ENCODE measurements around the gene ARRDC3. TPM values are rescaled to one million over a fixed set of nuclear protein-coding genes. Genes with fewer than 3 reads are reported as not detected.

ARRDC3 gene
- total and polyA plus RNA-seq, 10 of the 15 experiments (the other 5 are each of a cell fraction or from before 2014, with no cell fraction given) = 2.3 to 14.0 (median 8.6) TPM

- RAD21 ChIA-PET (ENCODE audit: unreplicated experiment) = interaction anchor here (0.5 kb wide), 1 partner anchor 15 kb away, joined by 3 read pairs; no protein-coding TSS in a partner anchor
- POLR2A ChIA-PET = no interaction called here
- TF ChIP-seq JUNB (IDR thresholded peaks at IDR 0.05) = no peak
- no peak for TF ChIP-seq CTCF (IDR thresholded peaks at IDR 0.05 in 2 of 3, conservative IDR thresholded peaks at IDR 0.05 in 1 of 3; ENCODE audit: control insufficient read depth in 2 of 3, extremely low read depth in 1 of 3, insufficient read depth in 1 of 3, low read depth in 3 of 3, low read length in 3 of 3)
- TF ChIP-seq NFYA (IDR thresholded peaks at IDR 0.05; ENCODE audit: borderline replicate concordance, low read depth, low read length) = no peak
- no peak for TF ChIP-seq NBN (IDR thresholded peaks at IDR 0.05)
- H3K79me2 ChIP-seq (ENCODE audit: control insufficient read depth, insufficient read depth, low read length) = no peaks in the 10 kb centered on the region
- H3K36me3 ChIP-seq (ENCODE audit: control insufficient read depth in 2 of 2, insufficient read depth in 2 of 2, low read length in 1 of 2) = no peaks in the 10 kb centered on the region
- H3K4me2 ChIP-seq (ENCODE audit: control insufficient read depth, insufficient read depth) = no peak overlapping the region
- 94% methylated on average over 2 of the region's 2 CpGs for WGBS (ENCODE audit: insufficient coverage, insufficient replicate concordance, low lambda C conversion rate, missing lambda C conversion rate)
- no peaks in the 10 kb centered on the region for H3K27me3 ChIP-seq (replicated peaks in 1 of 2; ENCODE audit: control insufficient read depth in 2 of 2, insufficient read depth in 2 of 2, low read length in 1 of 2)
- no peak overlapping the region for H3K27ac ChIP-seq (ENCODE audit: control insufficient read depth, insufficient read depth)
- H2AFZ ChIP-seq (ENCODE audit: control insufficient read depth, low read depth, low read length) = no peak overlapping the region
- H3K9me3 ChIP-seq (replicated peaks; ENCODE audit: control insufficient read depth, insufficient read depth, low read length) = no peaks in the 10 kb centered on the region
- CTCF ChIA-PET = interaction anchor here (1.6 to 3.9 kb wide), 2 partner anchors 16 to 18 kb away, joined by 4 to 25 read pairs; no protein-coding TSS in a partner anchor
- ATAC-seq (no peak), DNase-seq (ENCODE audit: low read depth, low spot score) (no peak), FAIRE-seq (no peak)
- BruUV-seq (replicated peaks) = no TSS peak
- intact Hi-C loops (cut with micrococcal nuclease; ENCODE audit: unreplicated experiment) (no loop called here), in situ Hi-C loops (cut with MboI) (no loop called here)
- H3K4me3 ChIP-seq = no peak overlapping the region
- H3K4me1 ChIP-seq (ENCODE audit: control insufficient read depth, insufficient read depth, low read length) = no peaks in the 10 kb centered on the region; the same call in 1 of the 2 replicates
- H4K20me1 ChIP-seq (ENCODE audit: control insufficient read depth, insufficient read depth) = no peaks in the 10 kb centered on the region
- no peak overlapping the region for H3K9ac ChIP-seq (ENCODE audit: control insufficient read depth, insufficient read depth, low read length)
- SMC1A ChIA-PET (ENCODE audit: uncharacterized antibody, unreplicated experiment) = interaction anchor here (1.0 kb wide), 1 partner anchor 15 kb away, joined by 3 read pairs; no protein-coding TSS in a partner anchor
Observed at GRCh38 chr5:91401175-91401574, 18.1 kb upstream of the ARRDC3 start.

- ChIA-PET CTCF (interaction anchor here (0.7 to 3.9 kb wide), 4 partner anchors 12 to 614 kb away, joined by 3 to 25 read pairs (median 10); no protein-coding TSS in a partner anchor), POLR2A (no interaction called here), RAD21 (ENCODE audit: unreplicated experiment) (no interaction called here), SMC1A (ENCODE audit: uncharacterized antibody, unreplicated experiment) (interaction anchor here (1.8 kb wide), 1 partner anchor 82 kb away, joined by 5 read pairs; no protein-coding TSS in a partner anchor)
- H3K27ac ChIP-seq (ENCODE audit: control insufficient read depth, insufficient read depth) = no peak overlapping the region
- H4K20me1 ChIP-seq (ENCODE audit: control insufficient read depth, insufficient read depth) = no peaks in the 10 kb centered on the region
- H3K4me1 ChIP-seq (ENCODE audit: control insufficient read depth, insufficient read depth, low read length) = no peaks in the 10 kb centered on the region; the same call in 1 of the 2 replicates
- H3K79me2 ChIP-seq (ENCODE audit: control insufficient read depth, insufficient read depth, low read length) = no peaks in the 10 kb centered on the region
- intact Hi-C loops (cut with micrococcal nuclease; ENCODE audit: unreplicated experiment) = no loop called here
- no peak for FAIRE-seq
- no peak overlapping the region for H3K9ac ChIP-seq (ENCODE audit: control insufficient read depth, insufficient read depth, low read length)
- no peak overlapping the region for H2AFZ ChIP-seq (ENCODE audit: control insufficient read depth, low read depth, low read length)
- H3K4me2 ChIP-seq (ENCODE audit: control insufficient read depth, insufficient read depth) = no peak overlapping the region
- no peak for DNase-seq (ENCODE audit: low read depth, low spot score)
- no peaks in the 10 kb centered on the region for H3K9me3 ChIP-seq (replicated peaks; ENCODE audit: control insufficient read depth, insufficient read depth, low read length)
- peak; percentile 61 for ATAC-seq
- H3K4me3 ChIP-seq = no peak overlapping the region
- in situ Hi-C loops (cut with MboI) = no loop called here
- H3K36me3 ChIP-seq (ENCODE audit: control insufficient read depth in 2 of 2, insufficient read depth in 2 of 2, low read length in 1 of 2) = no peaks in the 10 kb centered on the region
- BruUV-seq (replicated peaks) = no TSS peak
- no peaks in the 10 kb centered on the region for H3K27me3 ChIP-seq (replicated peaks in 1 of 2; ENCODE audit: control insufficient read depth in 2 of 2, insufficient read depth in 2 of 2, low read length in 1 of 2)
- TF ChIP-seq SUPT20H (IDR thresholded peaks at IDR 0.05; ENCODE audit: borderline replicate concordance, control insufficient read depth, low read depth, low read length) (no peak), IKZF1 (conservative IDR thresholded peaks at IDR 0.05) (peak; percentile 33; the same call in 1 of the 2 replicates), IKZF2 (IDR thresholded peaks at IDR 0.05) (peak in 1 of 2 experiments; percentile 37; a peak in 2 of 4 replicates)
Observed at GRCh38 chr5:91397791-91398190, 14.7 kb upstream of the ARRDC3 start.
